IMR-90 (cell line): ENCODE data around the gene KLC1. TPM values are rescaled to one million over a fixed set of nuclear protein-coding genes. Genes with fewer than 3 reads are reported as not detected.
A peak's percentile ranks its signal among the peaks of the same experiment; 100 is the strongest.

Source experiments
- ATAC-seq: fragments of 200-7000 bp; cut with Tn5 transposase; 2 replicates; pipeline ENCODE4 v1.9.1; 2020; ENCODE audit warnings: low read depth, mild to moderate bottlenecking, moderate library complexity
- BruUV-seq: library from RNA; stranded (reverse); fragments of 400-500 nt; replicated peaks from 2 replicates; lab custom pipeline; 2021; lab: Mats Ljungman, UMichigan
- CTCF ChIA-PET: fragments of 300-600 bp; formaldehyde crosslinking; extraction: SDS; loops from one replicate; lab custom pipeline; 2021; ENCODE audit warnings: antibody characterized with exemption; lab: Yijun Ruan, JAX
- POLR2A ChIA-PET: fragments of 300-600 bp; sonication (Branson Sonifier 250); formaldehyde crosslinking; loops from one replicate; lab custom pipeline; 2022; ENCODE audit warnings: antibody characterized with exemption; ENCODE audit not compliant: unreplicated experiment; lab: Charles Lee
- DNase-seq: peaks from one replicate; pipeline ENCODE4 v3.0.0; 2013
- H2AFZ ChIP-seq: replicated peaks from 2 replicates; pipeline ENCODE3; 2013; ENCODE audit warnings: low read length, mild to moderate bottlenecking; ENCODE audit not compliant: poor library complexity
- H2AK5ac ChIP-seq: 2 replicates; pipeline ENCODE4 v1.6.1; 2013; ENCODE audit warnings: low read depth, low read length, inconsistent platforms
- H2AK9ac ChIP-seq: replicated peaks from 2 replicates; pipeline ENCODE3; 2013; ENCODE audit warnings: mild to moderate bottlenecking, low read depth, low read length, moderate library complexity; ENCODE audit not compliant: poor library complexity
- H2BK120ac ChIP-seq: 2 replicates; pipeline ENCODE4 v1.6.1; 2013; ENCODE audit warnings: low read depth, low read length, inconsistent platforms
- H2BK15ac ChIP-seq: 3 replicates; pipeline ENCODE4 v1.6.1; 2013; ENCODE audit warnings: low read depth, low read length, inconsistent platforms
- H2BK20ac ChIP-seq: 2 replicates; pipeline ENCODE4 v1.6.1; 2013; ENCODE audit warnings: low read depth, mild to moderate bottlenecking, inconsistent platforms, low read length, moderate library complexity
- H2BK5ac ChIP-seq: 2 replicates; pipeline ENCODE4 v1.6.1; 2013; ENCODE audit warnings: mild to moderate bottlenecking, low read depth, low read length, inconsistent platforms; ENCODE audit not compliant: poor library complexity, severe bottlenecking
- H3K14ac ChIP-seq: replicated peaks from 2 replicates; pipeline ENCODE4 v1.6.1; 2013; ENCODE audit warnings: low read depth, low read length, inconsistent platforms
- H3K18ac ChIP-seq: 2 replicates; pipeline ENCODE4 v1.6.1; 2013; ENCODE audit warnings: low read depth, low read length, control low read depth
- H3K23ac ChIP-seq: 2 replicates; pipeline ENCODE4 v1.6.1; 2013; ENCODE audit warnings: low read depth, low read length, inconsistent platforms
- H3K27ac ChIP-seq: 2 replicates; pipeline ENCODE4 v1.5.1; 2013; ENCODE audit warnings: mild to moderate bottlenecking, control low read depth, low read length; ENCODE audit not compliant: insufficient read depth
- H3K27me3 ChIP-seq: 2 replicates; pipeline ENCODE4 v1.6.1; 2013; ENCODE audit warnings: low read length; ENCODE audit not compliant: control insufficient read depth, insufficient read depth
- H3K36me3 ChIP-seq: 2 replicates; pipeline ENCODE4 v1.6.1; 2013; ENCODE audit warnings: low read length, mixed read lengths; ENCODE audit not compliant: control insufficient read depth, insufficient read depth
- H3K4ac ChIP-seq: 2 replicates; pipeline ENCODE4 v1.6.1; 2013; ENCODE audit warnings: low read depth, low read length, inconsistent platforms
- H3K4me1 ChIP-seq: 2 replicates; pipeline ENCODE4 v1.6.1; 2013; ENCODE audit warnings: low read length, mixed read lengths; ENCODE audit not compliant: control insufficient read depth, insufficient read depth
- H3K4me2 ChIP-seq: 2 replicates; pipeline ENCODE4 v1.6.1; 2013; ENCODE audit warnings: low read depth, mild to moderate bottlenecking, control low read depth, low read length, moderate library complexity
- H3K4me3 ChIP-seq: 2 replicates; pipeline ENCODE4 v1.5.1; 2013; ENCODE audit warnings: low read depth, mild to moderate bottlenecking, control low read depth, low read length, moderate library complexity; ENCODE audit not compliant: insufficient read depth
- H3K56ac ChIP-seq: 2 replicates; pipeline ENCODE4 v1.6.1; 2013; ENCODE audit warnings: low read length, inconsistent platforms; ENCODE audit not compliant: insufficient read depth; ENCODE audit errors: extremely low read depth
- H3K79me1 ChIP-seq, 2 experiments: 2 replicates each; pipeline ENCODE4 v1.6.1; 2013; ENCODE audit warnings: low read length in 2 of 2, inconsistent platforms in 1 of 2, low read depth in 1 of 2
- H3K9ac ChIP-seq: 2 replicates; pipeline ENCODE4 v1.6.1; 2013; ENCODE audit warnings: low read depth, low read length, control low read depth
- H3K9me1 ChIP-seq: 2 replicates; pipeline ENCODE4 v1.6.1; 2013; ENCODE audit warnings: low read length, inconsistent platforms; ENCODE audit not compliant: insufficient read depth
- H3K9me3 ChIP-seq: 2 replicates; pipeline ENCODE4 v1.6.1; 2013; ENCODE audit warnings: low read length; ENCODE audit not compliant: control insufficient read depth, insufficient read depth
- H4K20me1 ChIP-seq: 2 replicates; pipeline ENCODE4 v1.6.1; 2013; ENCODE audit warnings: low read length, inconsistent platforms; ENCODE audit not compliant: insufficient read depth
- H4K5ac ChIP-seq: 2 replicates; pipeline ENCODE4 v1.6.1; 2013; ENCODE audit warnings: mild to moderate bottlenecking, low read depth, low read length, control low read depth
- H4K8ac ChIP-seq, 2 experiments: 2 replicates each; pipeline ENCODE4 v1.6.1; 2013; ENCODE audit warnings: low read depth in 2 of 2, low read length in 2 of 2, control low read depth in 1 of 2, inconsistent platforms in 1 of 2
- H4K91ac ChIP-seq: 2 replicates; pipeline ENCODE4 v1.6.1; 2013; ENCODE audit warnings: low read depth, low read length, inconsistent platforms; ENCODE audit not compliant: insufficient read depth
- BHLHE40 ChIP-seq: fragments of 150-350 bp; IDR thresholded peaks from 2 replicates; pipeline ENCODE4 v1.6.1; 2016; ENCODE audit warnings: mild to moderate bottlenecking, low read depth, low read length
- FOS ChIP-seq: fragments of 150-350 bp; IDR thresholded peaks from 2 replicates; pipeline ENCODE4 v1.6.1; 2016; ENCODE audit warnings: low read depth, low read length
- MAZ ChIP-seq: IDR thresholded peaks from 2 replicates; pipeline ENCODE4 v1.6.1; 2012; ENCODE audit warnings: low read depth, mild to moderate bottlenecking, low read length, improper control_type of control experiment, moderate library complexity, borderline replicate concordance
- MXI1 ChIP-seq: IDR thresholded peaks from 2 replicates; pipeline ENCODE4 v1.6.1; 2012; ENCODE audit warnings: low read depth, mild to moderate bottlenecking, low read length, moderate library complexity, borderline replicate concordance
- NFE2L2 ChIP-seq: fragments of 150-350 bp; IDR thresholded peaks from 2 replicates; pipeline ENCODE4 v1.6.1; 2016; ENCODE audit warnings: low read depth, mild to moderate bottlenecking, low read length
- RCOR1 ChIP-seq: IDR thresholded peaks from 2 replicates; pipeline ENCODE4 v1.6.1; 2012; ENCODE audit warnings: mild to moderate bottlenecking, low read length, improper control_type of control experiment; ENCODE audit not compliant: insufficient replicate concordance
- USF2 ChIP-seq: fragments of 150-350 bp; IDR thresholded peaks from 2 replicates; pipeline ENCODE4 v1.6.1; 2017; ENCODE audit warnings: mild to moderate bottlenecking, antibody characterized with exemption, low read length, low read depth
- WGBS, 2 experiments: methylation state at CpG; one replicate each; pipeline versions ENCODE4 v1.1.5 to v1.1.7; 2013; ENCODE audit warnings: missing lambda C conversion rate in 2 of 2; ENCODE audit not compliant: insufficient read length in 1 of 2; ENCODE audit errors: extremely low coverage in 2 of 2; 5-methylcytosine and 5-hydroxymethylcytosine counted together
- dilution Hi-C: fragments of 300-500 bp; cut with HindIII; formaldehyde crosslinking; loops from one replicate; pipeline ENCODE4 v1.14.3; 2018; ENCODE audit warnings: low sequenced_read_pairs; ENCODE audit not compliant: unreplicated experiment
- in situ Hi-C: fragments of 300-500 bp; cut with MboI; formaldehyde crosslinking; loops from 3 replicates; pipeline ENCODE4 v1.14.3; 2019; ENCODE audit warnings: low sequenced_read_pairs, inconsistent platforms, mixed read lengths
- intact Hi-C: fragments of 100-400 bp; cut with micrococcal nuclease; formaldehyde crosslinking; loops from 2 replicates; pipeline ENCODE4 v1.10.0; 2022
- polyA plus RNA-seq, 3 experiments: library from polyadenylated mRNA; depleted of rRNA; stranded (reverse); fragments of >200 nt; gene quantifications; 2 replicates each; pipeline ENCODE4 v1.2.3, GENCODE V29; 2012; ENCODE audit warnings: low replicate concordance in 1 of 3
- total RNA-seq: library from RNA; depleted of rRNA; stranded (reverse); fragments of >200 nt; gene quantifications from 2 replicates; pipeline ENCODE4 v1.2.3, GENCODE V29; 2012

Gene KLC1
- total and polyA plus RNA-seq, 2 of the 4 experiments (the other 2 are of a cell fraction) = 101 to 157 TPM

GRCh38 chr14:103597623-103598377, 31.2 kb upstream of the KLC1 start:
- H3K4ac ChIP-seq = peak overlapping the region; percentile 52
- no TSS peak for BruUV-seq
- no peak overlapping the region for H3K27ac ChIP-seq
- H3K4me3 ChIP-seq = no peak overlapping the region
- no peak overlapping the region for H3K4me2 ChIP-seq
- TF ChIP-seq RCOR1 (peak; percentile 53), BHLHE40 (peak; percentile 77), MXI1 (0 out of 2 replicates have a peak, but pooled peaks have one; percentile 32), MAZ (peak; percentile 15; the same call in 1 of the 2 replicates), NFE2L2 (no peak), FOS (peak; percentile 99), USF2 (no peak)
- peak overlapping the region; percentile 56; the same call in 1 of the 2 replicates for H2AK5ac ChIP-seq
- no peak overlapping the region for H4K5ac ChIP-seq
- H2BK20ac ChIP-seq = no peak overlapping the region
- peaks cover 12% of the 10 kb centered on the region for H3K4me1 ChIP-seq
- H2BK15ac ChIP-seq = no peak overlapping the region
- no peaks in the 10 kb centered on the region for H3K27me3 ChIP-seq
- H3K79me1 ChIP-seq = peaks cover 0 to 16% of the 10 kb centered on the region in 2 experiments; a peak in 1 of 4 replicates
- H2AFZ ChIP-seq = peak overlapping the region; percentile 67
- no peak overlapping the region; the same call in 1 of the 2 replicates for H4K91ac ChIP-seq
- in situ Hi-C loops (no loop called here), dilution Hi-C loops (no loop called here), intact Hi-C loops (loop anchor here (2.0 kb wide), 1 partner anchor 31 kb away; the partner anchor contains the start of gene KLC1)
- no peak overlapping the region for H2BK5ac ChIP-seq
- 50% methylated on average over 5 of the region's 10 CpGs; no CpG with 5 or more reads in 1 of the 2 experiments for WGBS, 2 experiments
- no peak overlapping the region for H3K56ac ChIP-seq
- H3K18ac ChIP-seq = no peak overlapping the region
- no peak overlapping the region for H3K23ac ChIP-seq
- no peak overlapping the region for H4K8ac ChIP-seq
- H3K36me3 ChIP-seq = no peaks in the 10 kb centered on the region
- H3K9me1 ChIP-seq = peaks cover 9% of the 10 kb centered on the region
- no peak overlapping the region for H2BK120ac ChIP-seq
- POLR2A ChIA-PET = no interaction called here
- peak overlapping the region; percentile 47 for H2AK9ac ChIP-seq
- no peaks in the 10 kb centered on the region for H3K9me3 ChIP-seq
- no peak overlapping the region for H3K9ac ChIP-seq
- H3K14ac ChIP-seq = peak overlapping the region; percentile 64; the same call in 1 of the 2 replicates
- peaks cover 8% of the 10 kb centered on the region for H4K20me1 ChIP-seq
- CTCF ChIA-PET = no interaction called here
- peak; percentile 95 for DNase-seq
- ATAC-seq = peak; percentile 96
